ENCODE measurements around the gene EPM2AIP1. TPM values are rescaled to one million over a fixed set of nuclear protein-coding genes. Genes with fewer than 3 reads are reported as not detected.
"Not testable (repeated sequence)": the region's sequence is repeated elsewhere in the genome, so short reads cannot be mapped to it uniquely, and the experiment has no call there.

Gene EPM2AIP1
- 1 to 10 TPM; 5.0 to 9.8 (median 7.2) TPM for total RNA-seq

DNA sequence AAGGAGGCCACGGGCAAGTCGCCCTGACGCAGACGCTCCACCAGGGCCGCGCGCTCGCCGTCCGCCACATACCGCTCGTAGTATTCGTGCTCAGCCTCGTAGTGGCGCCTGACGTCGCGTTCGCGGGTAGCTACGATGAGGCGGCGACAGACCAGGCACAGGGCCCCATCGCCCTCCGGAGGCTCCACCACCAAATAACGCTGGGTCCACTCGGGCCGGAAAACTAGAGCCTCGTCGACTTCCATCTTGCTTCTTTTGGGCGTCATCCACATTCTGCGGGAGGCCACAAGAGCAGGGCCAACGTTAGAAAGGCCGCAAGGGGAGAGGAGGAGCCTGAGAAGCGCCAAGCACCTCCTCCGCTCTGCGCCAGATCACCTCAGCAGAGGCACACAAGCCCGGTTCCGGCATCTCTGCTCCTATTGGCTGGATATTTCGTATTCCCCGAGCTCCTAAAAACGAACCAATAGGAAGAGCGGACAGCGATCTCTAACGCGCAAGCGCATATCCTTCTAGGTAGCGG lies at the start of gene EPM2AIP1:
Gene EPM2AIP1, minus strand, starts transcription at position 326 of the 520 bp plus-strand sequence. Its CDS starts 54 bp downstream, at position 272.
- Mint-ChIP-seq H3K9me3 (no peaks in the 10 kb centered on the region), H3K4me1 (ENCODE audit: low read depth) (peaks cover 49% of the 10 kb centered on the region), H3K36me3 (ENCODE audit: insufficient read depth) (peaks cover 27% of the 10 kb centered on the region), H3K27me3 (ENCODE audit: low read depth) (no peaks in the 10 kb centered on the region), H3K4me3 (no peak within 1 kb of the TSS)
- no peak for DNase-seq
- ATAC-seq: peak; percentile 89 to 90

- not testable (repeated sequence) for H3K27me3 Mint-ChIP-seq (ENCODE audit: low read depth); H3K4me3 Mint-ChIP-seq; ATAC-seq; DNase-seq; H3K9me3 Mint-ChIP-seq; H3K4me1 Mint-ChIP-seq (ENCODE audit: low read depth)
- peaks cover 43% of the 10 kb centered on the region for H3K36me3 Mint-ChIP-seq (ENCODE audit: insufficient read depth)
Observed at GRCh38 chr3:37042712-37043111, 49.8 kb upstream of the EPM2AIP1 start.

GRCh38 chr3:37041546-37042195 lies 48.7 kb upstream of the EPM2AIP1 start:
- Mint-ChIP-seq H3K27me3 (ENCODE audit: low read depth) (no peaks in the 10 kb centered on the region), H3K4me1 (ENCODE audit: low read depth) (no peaks in the 10 kb centered on the region), H3K9me3 (peaks cover 3% of the 10 kb centered on the region), H3K4me3 (no peak overlapping the region), H3K36me3 (ENCODE audit: insufficient read depth) (peaks cover 41% of the 10 kb centered on the region)
- ATAC-seq: no peak
- DNase-seq: no peak

DNA sequence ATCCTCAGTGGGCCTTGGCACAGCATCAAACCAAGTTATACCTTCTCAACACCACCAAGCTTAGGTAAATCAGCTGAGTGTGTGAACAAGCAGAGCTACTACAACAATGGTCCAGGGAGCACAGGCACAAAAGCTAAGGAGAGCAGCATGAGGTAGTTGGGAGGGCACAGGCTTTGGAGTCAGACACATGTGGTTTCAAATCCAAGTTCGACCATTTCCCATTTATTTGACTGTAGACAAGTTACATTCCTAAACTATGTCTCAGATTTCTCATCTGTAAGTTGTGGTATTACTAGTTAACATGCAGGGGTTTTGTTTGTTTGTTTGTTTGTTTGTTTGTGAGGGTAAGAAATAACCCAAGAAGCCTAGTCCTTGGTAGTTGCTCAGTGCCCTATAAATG lies 47.3 kb upstream of the EPM2AIP1 start:
- Mint-ChIP-seq H3K27me3 (ENCODE audit: low read depth) (no peaks in the 10 kb centered on the region), H3K4me1 (ENCODE audit: low read depth) (no peaks in the 10 kb centered on the region), H3K36me3 (ENCODE audit: insufficient read depth) (peaks cover 51% of the 10 kb centered on the region), H3K4me3 (no peak overlapping the region), H3K9me3 (peaks cover 4% of the 10 kb centered on the region)
- ATAC-seq (no peak), DNase-seq (no peak)

DNA sequence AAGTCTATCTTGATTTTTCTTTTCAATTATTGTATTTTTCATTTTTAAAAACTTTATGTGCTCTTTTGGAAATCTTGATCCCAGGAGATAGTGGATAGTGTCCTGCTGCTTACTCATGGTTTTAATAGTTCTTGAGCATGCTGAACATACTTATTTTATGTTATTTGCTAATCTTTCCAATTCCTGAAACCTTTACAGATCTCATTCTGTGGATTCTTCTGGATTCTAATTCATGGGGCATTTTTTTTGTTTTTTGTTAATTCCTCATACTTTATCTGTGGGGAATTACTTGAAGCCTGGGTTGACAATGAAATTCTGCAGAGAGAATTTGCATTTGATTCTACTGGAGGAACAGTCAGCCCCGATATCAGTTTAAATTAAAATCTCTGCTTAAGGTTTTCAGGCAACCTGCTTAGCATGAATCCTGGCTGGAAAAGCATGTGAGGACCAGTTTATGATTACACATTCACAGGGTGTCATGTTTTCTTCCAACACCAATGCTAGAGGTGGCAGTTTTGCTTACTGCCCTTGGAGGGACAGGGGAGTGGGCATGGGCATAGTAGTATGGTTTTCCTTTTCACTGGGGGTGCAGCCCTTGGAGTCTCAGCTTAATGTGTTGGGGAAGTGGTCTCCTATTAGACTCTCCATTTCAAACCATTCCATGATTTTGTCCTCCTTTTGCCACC lies 46.4 kb upstream of the EPM2AIP1 start:
- H3K4me3 Mint-ChIP-seq: no peak overlapping the region
- no peak for DNase-seq
- peaks cover 4% of the 10 kb centered on the region for H3K9me3 Mint-ChIP-seq
- H3K27me3 Mint-ChIP-seq (ENCODE audit: low read depth): no peaks in the 10 kb centered on the region
- no peaks in the 10 kb centered on the region for H3K4me1 Mint-ChIP-seq (ENCODE audit: low read depth)
- peaks cover 54% of the 10 kb centered on the region for H3K36me3 Mint-ChIP-seq (ENCODE audit: insufficient read depth)
- ATAC-seq: no peak

DNA sequence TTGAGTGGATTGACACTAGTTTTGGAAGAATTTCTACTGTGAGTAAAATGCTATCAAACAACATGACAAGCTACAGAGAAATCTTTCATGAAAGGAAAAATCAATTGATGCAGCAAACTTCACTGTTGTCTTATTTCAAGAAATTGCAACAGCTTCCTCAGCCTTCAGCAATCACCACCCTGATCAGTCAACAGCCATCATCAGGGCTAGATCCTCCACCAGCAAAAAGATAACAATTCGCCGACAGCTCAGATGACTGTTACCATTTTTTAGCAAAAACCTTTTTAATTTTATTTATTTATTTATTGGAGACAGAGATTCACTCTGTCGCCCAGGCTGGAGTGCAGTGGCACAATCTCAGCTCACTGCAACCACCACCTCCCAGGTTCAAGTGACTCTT lies 44.4 kb upstream of the EPM2AIP1 start:
- Mint-ChIP-seq H3K36me3 (ENCODE audit: insufficient read depth) (peaks cover 69% of the 10 kb centered on the region), H3K4me1 (ENCODE audit: low read depth) (no peaks in the 10 kb centered on the region)

DNA sequence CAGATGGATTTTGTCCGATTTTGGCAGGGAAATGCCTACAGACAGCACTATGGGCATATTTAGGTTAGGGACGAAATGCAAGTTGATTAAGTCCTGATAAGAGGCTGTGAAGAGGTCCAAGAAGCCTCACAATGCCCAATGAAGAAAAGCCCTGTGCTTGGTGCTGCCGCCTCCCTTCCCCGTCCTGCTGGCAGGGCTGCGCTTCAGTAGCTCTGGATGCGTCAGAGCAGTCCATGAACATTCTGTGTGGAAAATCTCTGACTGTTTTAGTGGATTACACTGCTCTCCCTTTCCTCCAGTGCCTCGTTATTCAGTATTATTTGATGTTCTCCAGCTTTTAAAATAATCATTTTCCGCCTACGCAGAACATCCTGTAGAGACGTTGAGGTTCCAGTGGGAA lies 40.0 kb upstream of the EPM2AIP1 start:
- H3K9me3 Mint-ChIP-seq: peaks cover 4% of the 10 kb centered on the region
- ATAC-seq (no peak), DNase-seq (no peak)
- H3K36me3 Mint-ChIP-seq (ENCODE audit: insufficient read depth): peaks cover 61% of the 10 kb centered on the region
- H3K4me3 Mint-ChIP-seq: no peak overlapping the region
- no peaks in the 10 kb centered on the region for H3K4me1 Mint-ChIP-seq (ENCODE audit: low read depth)
- H3K27me3 Mint-ChIP-seq (ENCODE audit: low read depth): no peaks in the 10 kb centered on the region

More for the DNA sequence above, 44.4 kb upstream of the EPM2AIP1 start:
- no peak for DNase-seq
- Mint-ChIP-seq H3K27me3 (ENCODE audit: low read depth) (no peaks in the 10 kb centered on the region), H3K4me3 (no peak overlapping the region), H3K9me3 (peaks cover 4% of the 10 kb centered on the region)
- no peak for ATAC-seq

- Mint-ChIP-seq H3K27me3 (ENCODE audit: low read depth) (no peaks in the 10 kb centered on the region), H3K36me3 (ENCODE audit: insufficient read depth) (peaks cover 59% of the 10 kb centered on the region), H3K9me3 (no peaks in the 10 kb centered on the region), H3K4me1 (ENCODE audit: low read depth) (no peaks in the 10 kb centered on the region), H3K4me3 (no peak overlapping the region)
- ATAC-seq: no peak
- DNase-seq: no peak
Observed at GRCh38 chr3:37031096-37031682, 38.3 kb upstream of the EPM2AIP1 start.

- peaks cover 59% of the 10 kb centered on the region for H3K36me3 Mint-ChIP-seq (ENCODE audit: insufficient read depth)
- H3K4me3 Mint-ChIP-seq: no peak overlapping the region
- no peak for ATAC-seq
- H3K4me1 Mint-ChIP-seq (ENCODE audit: low read depth): no peaks in the 10 kb centered on the region
- no peaks in the 10 kb centered on the region for H3K9me3 Mint-ChIP-seq
- no peak for DNase-seq
- H3K27me3 Mint-ChIP-seq (ENCODE audit: low read depth): no peaks in the 10 kb centered on the region
Observed at GRCh38 chr3:37030588-37030987, 37.7 kb upstream of the EPM2AIP1 start.

DNA sequence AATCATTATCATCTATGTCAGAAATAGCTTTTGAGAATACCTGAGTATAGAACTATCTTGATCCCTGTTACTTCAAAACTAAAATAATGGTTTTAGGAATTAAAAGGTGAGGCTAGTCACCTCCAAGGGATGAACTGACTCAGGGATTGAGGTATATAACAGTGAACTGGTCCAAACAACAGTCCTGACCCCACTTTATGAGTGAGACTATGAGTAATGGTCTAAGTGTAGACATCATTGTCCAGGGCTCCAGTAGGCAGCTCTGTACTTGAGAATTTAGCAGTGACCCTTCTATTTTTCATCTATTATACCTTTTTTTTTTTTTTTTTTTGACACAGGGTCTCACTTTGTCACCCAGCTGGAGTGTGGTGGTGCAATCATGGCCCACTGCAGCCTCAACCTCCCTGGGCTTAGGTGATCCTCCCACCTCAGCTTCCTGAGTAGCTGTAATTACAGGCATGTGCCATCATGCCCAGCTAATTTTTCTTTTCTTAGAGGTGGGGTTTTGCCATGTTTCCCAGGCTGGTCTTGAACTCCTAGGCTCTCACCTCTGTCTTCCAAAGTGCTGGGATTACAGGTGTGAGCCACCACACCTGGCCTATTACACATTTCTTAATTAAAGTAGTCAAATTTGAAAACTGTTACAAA lies 36.7 kb upstream of the EPM2AIP1 start:
- DNase-seq (no peak), ATAC-seq (no peak)
- Mint-ChIP-seq H3K27me3 (ENCODE audit: low read depth) (no peaks in the 10 kb centered on the region), H3K36me3 (ENCODE audit: insufficient read depth) (peaks cover 54% of the 10 kb centered on the region), H3K4me1 (ENCODE audit: low read depth) (peaks cover 2% of the 10 kb centered on the region), H3K4me3 (no peak overlapping the region), H3K9me3 (no peaks in the 10 kb centered on the region)

DNA sequence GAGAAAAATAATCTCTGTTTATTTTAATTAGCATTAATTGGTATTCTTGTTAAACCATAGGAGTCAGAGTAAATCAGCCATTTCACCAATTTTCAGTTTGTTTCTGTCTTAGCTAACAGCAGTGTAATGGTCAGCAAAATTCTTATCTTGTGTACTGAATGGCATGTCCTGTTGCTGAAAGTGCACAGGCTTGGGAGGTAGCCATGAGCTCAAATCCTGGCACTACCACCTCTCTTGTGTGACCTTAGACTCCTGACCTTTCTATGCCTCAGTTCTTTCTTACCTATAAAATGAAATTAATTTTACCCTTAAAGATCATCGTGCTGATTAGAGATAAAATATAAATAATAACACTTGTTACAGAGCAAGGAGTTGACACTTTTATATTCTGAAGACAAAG lies 36.2 kb upstream of the EPM2AIP1 start:
- Mint-ChIP-seq H3K36me3 (ENCODE audit: insufficient read depth) (peaks cover 52% of the 10 kb centered on the region), H3K4me1 (ENCODE audit: low read depth) (peaks cover 2% of the 10 kb centered on the region), H3K4me3 (no peak overlapping the region), H3K27me3 (ENCODE audit: low read depth) (no peaks in the 10 kb centered on the region), H3K9me3 (no peaks in the 10 kb centered on the region)
- no peak for DNase-seq
- no peak for ATAC-seq

DNA sequence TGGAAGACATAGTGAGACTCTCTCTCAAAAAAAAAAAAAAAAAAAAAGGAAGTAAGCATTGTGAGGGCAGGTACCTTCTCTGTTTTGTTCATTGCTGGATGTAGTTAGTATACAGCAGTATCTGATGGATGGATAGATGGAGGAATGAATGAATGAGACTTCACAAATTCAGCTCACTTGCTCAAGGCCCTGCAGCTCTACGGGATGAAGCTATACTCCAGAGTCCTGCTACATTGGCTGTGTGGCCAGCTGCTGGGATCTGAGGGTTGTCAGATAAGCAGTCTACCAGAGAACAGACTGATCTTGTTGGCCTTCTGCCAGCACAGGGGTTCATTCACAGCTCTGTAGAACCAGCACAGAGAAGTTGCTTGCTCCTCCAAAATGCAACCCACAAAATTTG lies 35.4 kb upstream of the EPM2AIP1 start:
- Mint-ChIP-seq H3K36me3 (ENCODE audit: insufficient read depth) (peaks cover 51% of the 10 kb centered on the region), H3K4me3 (no peak overlapping the region), H3K27me3 (ENCODE audit: low read depth) (no peaks in the 10 kb centered on the region), H3K9me3 (no peaks in the 10 kb centered on the region), H3K4me1 (ENCODE audit: low read depth) (peaks cover 2% of the 10 kb centered on the region)
- DNase-seq (no peak), ATAC-seq (no peak)

DNA sequence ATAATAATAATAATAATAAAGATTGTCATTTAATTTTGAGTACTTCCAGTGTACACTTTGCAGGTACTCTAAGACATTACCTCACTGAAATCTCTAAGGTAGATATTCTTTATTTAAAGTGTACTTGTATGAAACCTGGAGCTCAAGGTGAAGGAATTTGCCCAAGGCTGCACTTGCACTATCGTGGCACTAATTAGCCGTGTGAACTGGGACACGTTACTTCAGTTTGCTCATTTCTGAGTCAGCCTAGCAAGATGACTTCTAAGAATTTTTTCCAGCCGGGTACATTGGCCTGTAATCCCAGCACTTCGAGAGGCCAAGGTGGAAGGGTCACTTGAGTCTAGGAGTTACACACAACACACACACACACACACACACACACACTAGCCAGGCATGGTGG lies 33.9 kb upstream of the EPM2AIP1 start:
- DNase-seq (no peak), ATAC-seq (no peak)
- Mint-ChIP-seq H3K9me3 (no peaks in the 10 kb centered on the region), H3K36me3 (ENCODE audit: insufficient read depth) (peaks cover 49% of the 10 kb centered on the region), H3K27me3 (ENCODE audit: low read depth) (no peaks in the 10 kb centered on the region), H3K4me1 (ENCODE audit: low read depth) (peaks cover 2% of the 10 kb centered on the region), H3K4me3 (no peak overlapping the region)

DNA sequence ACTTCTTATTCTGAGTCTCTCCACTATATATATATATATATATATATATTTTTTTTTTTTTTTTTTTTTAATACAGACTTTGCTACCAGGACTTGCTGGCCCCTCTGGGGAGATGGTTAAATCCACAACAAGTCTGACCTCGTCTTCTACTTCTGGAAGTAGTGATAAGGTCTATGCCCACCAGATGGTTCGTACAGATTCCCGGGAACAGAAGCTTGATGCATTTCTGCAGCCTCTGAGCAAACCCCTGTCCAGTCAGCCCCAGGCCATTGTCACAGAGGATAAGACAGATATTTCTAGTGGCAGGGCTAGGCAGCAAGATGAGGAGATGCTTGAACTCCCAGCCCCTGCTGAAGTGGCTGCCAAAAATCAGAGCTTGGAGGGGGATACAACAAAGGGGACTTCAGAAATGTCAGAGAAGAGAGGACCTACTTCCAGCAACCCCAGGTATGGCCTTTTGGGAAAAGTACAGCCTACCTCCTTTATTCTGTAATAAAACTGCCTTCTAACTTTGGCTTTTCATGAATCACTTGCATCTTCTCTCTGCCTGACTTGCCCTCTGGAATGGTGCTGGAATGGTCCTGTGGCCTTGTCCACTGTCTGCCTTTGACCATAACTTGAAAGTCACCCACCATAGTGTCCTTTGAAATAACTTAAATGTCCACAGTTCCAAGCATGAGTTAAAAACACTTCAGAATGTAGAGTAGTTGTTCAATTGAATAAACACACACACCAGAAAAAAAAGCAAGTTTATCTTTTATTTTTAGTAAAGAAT lies 32.8 kb upstream of the EPM2AIP1 start:
- Mint-ChIP-seq H3K36me3 (ENCODE audit: insufficient read depth) (peaks cover 53% of the 10 kb centered on the region), H3K9me3 (no peaks in the 10 kb centered on the region)
- DNase-seq: no peak

More for the DNA sequence above, 32.8 kb upstream of the EPM2AIP1 start:
- Mint-ChIP-seq H3K4me3 (no peak overlapping the region), H3K4me1 (ENCODE audit: low read depth) (peaks cover 2% of the 10 kb centered on the region), H3K27me3 (ENCODE audit: low read depth) (no peaks in the 10 kb centered on the region)
- ATAC-seq: no peak
